Neuronal stem cell (in vitro differentiated cells): ENCODE results near the gene PSORS1C2. TPM values are rescaled to one million over a fixed set of nuclear protein-coding genes. Genes with fewer than 3 reads are reported as not detected.

Experiments
- DNase-seq: peaks from one replicate; pipeline ENCODE4 v3.0.0-alpha.2; 2013; ENCODE audit warnings: low spot score
- H2AFZ ChIP-seq: one replicate; pipeline ENCODE4 v1.6.1; 2013; ENCODE audit warnings: mild to moderate bottlenecking, low read length, inconsistent platforms
- H2AK5ac ChIP-seq: 2 replicates; pipeline ENCODE4 v1.6.1; 2013; ENCODE audit warnings: low read depth, mild to moderate bottlenecking, inconsistent platforms, low read length, moderate library complexity, mixed read lengths
- H2BK120ac ChIP-seq: 2 replicates; pipeline ENCODE4 v1.6.1; 2013; ENCODE audit warnings: low read depth, mild to moderate bottlenecking, inconsistent platforms, low read length, moderate library complexity, mixed read lengths
- H2BK12ac ChIP-seq: one replicate; pipeline ENCODE4 v1.6.1; 2013; ENCODE audit warnings: low read length, inconsistent platforms
- H2BK15ac ChIP-seq: 2 replicates; pipeline ENCODE4 v1.6.1; 2013; ENCODE audit warnings: mild to moderate bottlenecking, low read length, inconsistent platforms, mixed read lengths
- H2BK5ac ChIP-seq: one replicate; pipeline ENCODE4 v1.6.1; 2013; ENCODE audit warnings: inconsistent platforms, mild to moderate bottlenecking, low read length, moderate library complexity
- H3K14ac ChIP-seq: one replicate; pipeline ENCODE4 v1.6.1; 2013; ENCODE audit warnings: low read length, inconsistent platforms
- H3K18ac ChIP-seq: 2 replicates; pipeline ENCODE4 v1.6.1; 2013; ENCODE audit warnings: low read length, inconsistent platforms
- H3K23ac ChIP-seq: 2 replicates; pipeline ENCODE4 v1.6.1; 2013; ENCODE audit warnings: low read depth, mild to moderate bottlenecking, mixed read lengths, low read length, inconsistent platforms; ENCODE audit not compliant: poor library complexity
- H3K27ac ChIP-seq: replicated peaks from 3 replicates; pipeline ENCODE4 v1.5.1; 2013; ENCODE audit warnings: low read length, inconsistent platforms
- H3K27me3 ChIP-seq, 3 experiments: 2 replicates each; pipeline ENCODE4 v1.6.1; 2013; ENCODE audit warnings: low read length in 3 of 3, mild to moderate bottlenecking in 2 of 3, inconsistent platforms in 1 of 3, low read depth in 1 of 3, mixed read lengths in 1 of 3, moderate library complexity in 1 of 3; ENCODE audit not compliant: control insufficient read depth in 3 of 3, insufficient read depth in 3 of 3
- H3K36me3 ChIP-seq, 2 donors: replicated peaks in 1 of 2; 2 replicates each; pipeline ENCODE4 v1.6.1; 2013; ENCODE audit warnings: low read length in 2 of 2; ENCODE audit not compliant: control insufficient read depth in 2 of 2, insufficient read depth in 2 of 2
- H3K4ac ChIP-seq: 2 replicates; pipeline ENCODE4 v1.6.1; 2013; ENCODE audit warnings: inconsistent platforms, mild to moderate bottlenecking, low read length, moderate library complexity
- H3K4me1 ChIP-seq, 2 donors: 1 replicate in 1 of 2; 2 replicates in 1 of 2; pipeline ENCODE4 v1.6.1; 2013; ENCODE audit warnings: low read length in 2 of 2, low read depth in 1 of 2; ENCODE audit not compliant: control insufficient read depth in 2 of 2, insufficient read depth in 1 of 2
- H3K4me2 ChIP-seq: one replicate; pipeline ENCODE4 v1.6.1; 2013; ENCODE audit warnings: mild to moderate bottlenecking, low read length, inconsistent platforms; ENCODE audit not compliant: insufficient read depth, poor library complexity, severe bottlenecking
- H3K4me3 ChIP-seq, 2 donors: 2 replicates each; pipeline ENCODE4 v1.5.1; 2013; ENCODE audit warnings: low read length in 2 of 2, mild to moderate bottlenecking in 2 of 2, inconsistent platforms in 1 of 2, moderate library complexity in 1 of 2
- H3K79me1 ChIP-seq: one replicate; pipeline ENCODE4 v1.6.1; 2013; ENCODE audit warnings: low read depth, mild to moderate bottlenecking, inconsistent platforms, low read length, moderate library complexity
- H3K9ac ChIP-seq: one replicate; pipeline ENCODE4 v1.6.1; 2013; ENCODE audit warnings: mild to moderate bottlenecking, low read depth, low read length, inconsistent platforms; ENCODE audit not compliant: poor library complexity
- H3K9me3 ChIP-seq, 2 donors: replicated peaks in 1 of 2; 2 replicates each; pipeline versions ENCODE3 to v1.6.1; 2013; ENCODE audit warnings: low read length in 2 of 2, mild to moderate bottlenecking in 2 of 2, inconsistent platforms in 1 of 2, low read depth in 1 of 2, mixed read lengths in 1 of 2, moderate library complexity in 1 of 2; ENCODE audit not compliant: control insufficient read depth in 2 of 2, insufficient read depth in 1 of 2
- H4K8ac ChIP-seq: one replicate; pipeline ENCODE4 v1.6.1; 2013; ENCODE audit warnings: low read depth, mild to moderate bottlenecking, inconsistent platforms, low read length, moderate library complexity
- H4K91ac ChIP-seq: one replicate; pipeline ENCODE4 v1.6.1; 2013; ENCODE audit warnings: low read length, low read depth, mild to moderate bottlenecking, inconsistent platforms; ENCODE audit not compliant: poor library complexity
- WGBS, 2 donors: extraction: QIAGEN DNeasy Blood & Tissue Kit; methylation state at CpG; one replicate each; pipeline ENCODE4 v1.1.7; 2013; ENCODE audit warnings: missing lambda C conversion rate in 2 of 2, mixed read lengths in 1 of 2; ENCODE audit not compliant: insufficient read length in 2 of 2, insufficient replicate concordance in 1 of 2; ENCODE audit errors: extremely low coverage in 2 of 2; 5-methylcytosine and 5-hydroxymethylcytosine counted together
- small RNA-seq: library from polyadenylated mRNA; stranded (forward); fragments of <200 nt; extraction: miRNeasy Mini kit (QIAGEN cat#:217004); gene quantifications from one replicate; pipeline ENCODE3, GENCODE V24; 2013; ENCODE audit not compliant: insufficient read depth

Gene PSORS1C2

DNA sequence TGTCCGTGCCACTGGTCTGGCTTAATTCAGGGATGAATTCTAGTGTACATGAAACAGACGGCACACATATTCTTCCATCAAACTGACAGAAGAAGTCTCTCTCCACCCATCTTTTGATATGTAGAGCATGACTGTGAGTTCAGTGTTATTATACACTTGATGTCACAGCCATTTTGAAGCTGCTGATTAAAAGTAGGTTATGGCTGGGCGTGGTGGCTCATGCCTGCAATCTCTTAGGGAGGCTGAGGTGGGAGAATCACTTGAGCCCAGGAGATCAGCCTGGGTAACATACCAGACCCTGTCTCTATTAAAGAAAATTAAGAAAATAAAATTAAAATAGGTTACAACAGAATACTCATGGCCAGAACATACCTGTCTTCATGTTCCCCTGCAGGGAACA, 47.2 kb downstream of the PSORS1C2 start:
- Histone ChIP-seq H3K79me1 (no peaks in the 10 kb centered on the region), H2BK5ac (no peak overlapping the region), H3K4ac (no peak overlapping the region), H2AFZ (no peak overlapping the region), H2BK12ac (no peak overlapping the region), H3K23ac (no peak overlapping the region), H3K18ac (no peak overlapping the region), H4K91ac (no peak overlapping the region), H3K9me3 (no peaks in the 10 kb centered on the region), H3K4me1 (peaks cover 0 to 2% of the 10 kb centered on the region in 2 donors), H3K27me3 (peaks cover 0 to 5% (median 0%) of the 10 kb centered on the region in 3 experiments), H3K36me3 (no peaks in the 10 kb centered on the region), H2BK120ac (no peak overlapping the region), H3K27ac (no peak overlapping the region), H3K14ac (no peak overlapping the region), H3K9ac (no peak overlapping the region), H2BK15ac (no peak overlapping the region), H3K4me2 (no peak overlapping the region), H2AK5ac (no peak overlapping the region), H3K4me3 (no peak overlapping the region), H4K8ac (no peak overlapping the region)
- DNase-seq, result no peak
- WGBS, 2 donors, result no CpG with 5 or more reads among the region's 3 CpGs

DNA sequence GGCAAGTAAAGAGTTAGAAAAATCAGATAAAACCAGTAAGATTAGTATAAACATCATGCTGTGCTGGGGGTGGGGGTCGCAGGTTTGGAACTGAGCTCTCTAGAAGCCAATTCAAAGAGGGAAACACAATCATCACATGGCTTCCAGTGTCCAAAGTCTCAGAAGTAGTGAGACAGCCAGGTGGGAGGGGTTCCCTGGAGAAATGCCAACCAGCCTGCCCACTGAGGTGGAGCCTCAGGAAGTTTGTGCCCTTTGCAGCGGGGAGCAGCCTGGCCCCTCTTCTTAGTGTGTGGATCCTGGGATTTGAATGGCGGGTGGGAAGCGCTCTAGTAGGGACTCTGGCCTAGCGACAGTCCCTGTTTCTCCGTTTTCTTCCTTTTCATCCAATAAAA, 47.9 kb downstream of the PSORS1C2 start:
- Histone ChIP-seq H2BK5ac (no peak overlapping the region), H3K4me2 (no peak overlapping the region), H4K91ac (no peak overlapping the region), H3K4me1 (peaks cover 0 to 2% of the 10 kb centered on the region in 2 donors), H3K36me3 (no peaks in the 10 kb centered on the region), H3K27ac (no peak overlapping the region), H3K4ac (no peak overlapping the region), H3K9me3 (no peaks in the 10 kb centered on the region), H2BK15ac (no peak overlapping the region), H2BK12ac (no peak overlapping the region), H2AFZ (no peak overlapping the region), H3K14ac (no peak overlapping the region), H4K8ac (no peak overlapping the region), H3K4me3 (no peak overlapping the region), H2AK5ac (no peak overlapping the region), H3K79me1 (no peaks in the 10 kb centered on the region), H3K27me3 (peaks cover 0 to 11% (median 0%) of the 10 kb centered on the region in 3 experiments), H3K18ac (no peak overlapping the region), H2BK120ac (no peak overlapping the region), H3K9ac (no peak overlapping the region), H3K23ac (no peak overlapping the region)
- DNase-seq, result no peak
- no CpG with 5 or more reads among the region's 6 CpGs for WGBS, 2 donors

DNA sequence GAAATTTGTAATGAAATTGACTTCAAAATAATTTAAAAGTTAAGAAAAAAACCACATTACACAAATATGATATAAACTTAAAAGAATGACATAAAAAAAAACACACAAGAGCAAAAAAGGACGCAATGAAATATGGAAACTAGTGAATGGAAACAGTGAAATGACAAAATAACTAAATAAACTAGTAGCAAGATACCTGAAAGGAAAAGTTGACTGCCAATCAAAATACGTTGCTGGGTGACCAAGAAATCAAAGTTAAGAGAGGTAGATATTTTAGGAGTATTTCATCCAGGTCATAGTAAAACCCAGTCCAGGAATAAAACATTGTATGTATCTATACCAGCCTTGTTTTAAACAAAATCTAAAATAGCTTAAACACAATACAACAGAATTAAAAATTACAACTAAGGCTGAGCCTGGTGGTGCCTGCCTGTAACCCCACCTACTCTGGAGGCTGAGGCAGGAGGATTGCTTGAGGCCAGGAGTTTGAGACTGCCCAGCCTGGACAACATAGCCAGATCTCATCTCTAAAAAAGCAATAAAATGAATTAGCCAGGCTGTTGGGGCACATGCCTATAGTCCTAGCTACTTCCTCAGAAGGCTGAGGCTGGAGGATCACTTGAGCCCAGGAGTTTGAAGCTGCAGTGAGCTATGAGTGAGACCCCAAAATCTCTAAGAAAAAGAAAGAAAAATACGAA, 48.4 kb downstream of the PSORS1C2 start:
- Histone ChIP-seq H3K4me2 (no peak overlapping the region), H2AFZ (no peak overlapping the region), H2AK5ac (no peak overlapping the region), H3K9me3 (no peaks in the 10 kb centered on the region), H3K23ac (no peak overlapping the region), H2BK5ac (no peak overlapping the region), H3K36me3 (no peaks in the 10 kb centered on the region), H3K18ac (no peak overlapping the region), H4K91ac (no peak overlapping the region), H3K4ac (no peak overlapping the region), H3K4me1 (peaks cover 0 to 2% of the 10 kb centered on the region in 2 donors), H3K27ac (no peak overlapping the region), H2BK120ac (no peak overlapping the region), H3K27me3 (peaks cover 0 to 17% (median 0%) of the 10 kb centered on the region in 3 experiments), H2BK15ac (no peak overlapping the region), H3K14ac (no peak overlapping the region), H3K79me1 (no peaks in the 10 kb centered on the region), H3K4me3 (no peak overlapping the region), H3K9ac (no peak overlapping the region), H2BK12ac (no peak overlapping the region), H4K8ac (no peak overlapping the region)
- no CpG with 5 or more reads among the region's 3 CpGs for WGBS, 2 donors
- DNase-seq, result no peak

Small RNA genes lying within 50 kb of the gene (small RNA-seq; reads per million reads assigned to genes)
- not detected for gene POLR2LP1
